SKM-1 treated with dmso at 0.1 percent for 144 hours (cell line): Measurements from ENCODE around the gene SPATS2L.
A peak's percentile ranks its signal among the peaks of the same experiment; 100 is the strongest.

Experiments
- DNase-seq: peaks from one replicate; lab custom pipeline; 2025; ENCODE audit not compliant: unreplicated experiment; lab: John Stamatoyannopoulos, UW

SPATS2L gene

GRCh38 chr2:200373973-200374416 is 67.5 kb downstream of the SPATS2L start:
- no peak for DNase-seq

GRCh38 chr2:200376513-200377354 is 70.2 kb downstream of the SPATS2L start:
- DNase-seq = no peak

GRCh38 chr2:200377355-200378336 is 71.2 kb downstream of the SPATS2L start:
- DNase-seq = no peak

GRCh38 chr2:200378652-200379290 is 72.3 kb downstream of the SPATS2L start:
- no peak for DNase-seq

- DNase-seq = no peak
Measured at GRCh38 chr2:200379481-200380090, 73.1 kb downstream of the SPATS2L start.

- DNase-seq = no peak
Measured at GRCh38 chr2:200380091-200380561, 73.6 kb downstream of the SPATS2L start.

GRCh38 chr2:200380833-200381542 is 74.5 kb downstream of the SPATS2L start:
- no peak for DNase-seq

GRCh38 chr2:200382874-200383273 is 76.4 kb downstream of the SPATS2L start:
- no peak for DNase-seq

GRCh38 chr2:200383380-200384110 is 77.1 kb downstream of the SPATS2L start:
- peak; percentile 22 for DNase-seq

GRCh38 chr2:200385063-200385635 is 78.7 kb downstream of the SPATS2L start:
- no peak for DNase-seq

- no peak for DNase-seq
Measured at GRCh38 chr2:200393191-200393590, 86.7 kb downstream of the SPATS2L start.

- DNase-seq = no peak
Measured at GRCh38 chr2:200394045-200394444, 87.6 kb downstream of the SPATS2L start.

- no peak for DNase-seq
Measured at GRCh38 chr2:200396781-200397242, 90.3 kb downstream of the SPATS2L start.

- no peak for DNase-seq
Measured at GRCh38 chr2:200397785-200398184, 91.3 kb downstream of the SPATS2L start.

- DNase-seq = no peak
Measured at GRCh38 chr2:200399046-200399445, 92.6 kb downstream of the SPATS2L start.

- no peak for DNase-seq
Measured at GRCh38 chr2:200399636-200400035, 93.1 kb downstream of the SPATS2L start.

GRCh38 chr2:200403814-200404213 is 97.3 kb downstream of the SPATS2L start:
- no peak for DNase-seq

- no peak for DNase-seq
Measured at GRCh38 chr2:200404615-200405014, 98.1 kb downstream of the SPATS2L start.
